K562 (cell line): ENCODE results near the gene TTC28.

Experiments used
- DPF2 ChIP-seq: fragments of 450-650 bp; IDR thresholded peaks from 2 replicates; pipeline ENCODE4 v1.6.1; 2016
- EHMT2 ChIP-seq: fragments of 450-650 bp; IDR thresholded peaks from 2 replicates; pipeline ENCODE4 v1.6.1; 2018; ENCODE audit warnings: antibody characterized with exemption
- GATA2 ChIP-seq: sonication (generic); formaldehyde crosslinking; IDR thresholded peaks from 2 replicates; pipeline ENCODE4 v1.4.0; 2020; ENCODE audit warnings: mild to moderate bottlenecking, missing genetic modification reagents
- MTA3 ChIP-seq: fragments of 450-650 bp; formaldehyde crosslinking; IDR thresholded peaks from 2 replicates; pipeline ENCODE4 v1.6.1; 2017; ENCODE audit warnings: mild to moderate bottlenecking, borderline replicate concordance
- PCBP2 ChIP-seq: fragments of 200-400 bp; formaldehyde crosslinking; IDR thresholded peaks from 2 replicates; pipeline ENCODE4 v1.6.1; 2018; ENCODE audit warnings: low read length, low read depth, mild to moderate bottlenecking, moderate library complexity; ENCODE audit not compliant: poor library complexity, severe bottlenecking
- XRCC5 ChIP-seq: fragments of 200-400 bp; formaldehyde crosslinking; IDR thresholded peaks from 2 replicates; pipeline ENCODE4 v1.6.1; 2017; ENCODE audit warnings: low read depth, mild to moderate bottlenecking, low read length
- ZNF133 ChIP-seq: fragments of 250-450 bp; sonication (Bioruptor Pico); IDR thresholded peaks from 2 replicates; pipeline ENCODE4 v1.4.0; 2020; ENCODE audit warnings: mild to moderate bottlenecking
- TF ChIP-seq, protein P1 (sequence below): sonication (generic); formaldehyde crosslinking; IDR thresholded peaks from 2 replicates; pipeline ENCODE4 v1.5.0; 2020; ENCODE audit warnings: missing genetic modification reagents
- TF ChIP-seq, protein P2 (sequence below), 3 experiments: IDR thresholded peaks in 2 of 3; conservative IDR thresholded peaks in 1 of 3; 2 replicates each; pipeline ENCODE4 v1.5.1; 2011 to 2012; ENCODE audit warnings: low read length in 3 of 3, mild to moderate bottlenecking in 3 of 3, control low read depth in 2 of 3, improper control_type of control experiment in 1 of 3, inconsistent platforms in 1 of 3, low read depth in 1 of 3, mixed read lengths in 1 of 3, moderate library complexity in 1 of 3; ENCODE audit not compliant: insufficient read depth in 2 of 3
- TF ChIP-seq, protein P3 (sequence below): fragments of 450-650 bp; formaldehyde crosslinking; IDR thresholded peaks from 2 replicates; pipeline ENCODE4 v1.4.0; 2022; ENCODE audit warnings: missing genetic modification characterization

DNA sequence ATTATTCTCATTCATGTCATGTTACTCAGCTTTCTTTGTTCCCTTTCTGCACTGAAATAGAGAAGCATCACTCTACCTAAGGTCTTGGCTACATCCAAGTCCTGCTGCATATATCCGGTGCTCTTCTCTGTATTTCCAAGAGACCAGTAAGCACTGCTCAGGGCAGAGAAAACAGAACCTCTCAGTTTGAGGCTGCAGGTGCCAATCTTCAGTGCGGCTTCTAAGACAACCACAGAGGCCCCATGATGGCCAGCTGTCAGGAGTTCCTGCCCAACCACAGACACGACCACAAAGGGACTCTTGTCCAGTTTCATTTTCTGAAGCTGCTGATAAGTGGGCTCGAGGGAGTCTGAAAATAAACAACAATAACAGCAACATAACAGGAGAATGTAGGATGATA, 382.1 kb downstream of the TTC28 start:
- no peak for TF ChIP-seq PCBP2
- TF ChIP-seq MTA3, result no peak
- TF ChIP-seq EHMT2, result no peak
- TF ChIP-seq, protein P1, sequence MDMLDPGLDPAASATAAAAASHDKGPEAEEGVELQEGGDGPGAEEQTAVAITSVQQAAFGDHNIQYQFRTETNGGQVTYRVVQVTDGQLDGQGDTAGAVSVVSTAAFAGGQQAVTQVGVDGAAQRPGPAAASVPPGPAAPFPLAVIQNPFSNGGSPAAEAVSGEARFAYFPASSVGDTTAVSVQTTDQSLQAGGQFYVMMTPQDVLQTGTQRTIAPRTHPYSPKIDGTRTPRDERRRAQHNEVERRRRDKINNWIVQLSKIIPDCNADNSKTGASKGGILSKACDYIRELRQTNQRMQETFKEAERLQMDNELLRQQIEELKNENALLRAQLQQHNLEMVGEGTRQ, result no peak
- no peak for TF ChIP-seq ZNF133 (CRISPR knock-in tag)
- TF ChIP-seq, protein P2, sequence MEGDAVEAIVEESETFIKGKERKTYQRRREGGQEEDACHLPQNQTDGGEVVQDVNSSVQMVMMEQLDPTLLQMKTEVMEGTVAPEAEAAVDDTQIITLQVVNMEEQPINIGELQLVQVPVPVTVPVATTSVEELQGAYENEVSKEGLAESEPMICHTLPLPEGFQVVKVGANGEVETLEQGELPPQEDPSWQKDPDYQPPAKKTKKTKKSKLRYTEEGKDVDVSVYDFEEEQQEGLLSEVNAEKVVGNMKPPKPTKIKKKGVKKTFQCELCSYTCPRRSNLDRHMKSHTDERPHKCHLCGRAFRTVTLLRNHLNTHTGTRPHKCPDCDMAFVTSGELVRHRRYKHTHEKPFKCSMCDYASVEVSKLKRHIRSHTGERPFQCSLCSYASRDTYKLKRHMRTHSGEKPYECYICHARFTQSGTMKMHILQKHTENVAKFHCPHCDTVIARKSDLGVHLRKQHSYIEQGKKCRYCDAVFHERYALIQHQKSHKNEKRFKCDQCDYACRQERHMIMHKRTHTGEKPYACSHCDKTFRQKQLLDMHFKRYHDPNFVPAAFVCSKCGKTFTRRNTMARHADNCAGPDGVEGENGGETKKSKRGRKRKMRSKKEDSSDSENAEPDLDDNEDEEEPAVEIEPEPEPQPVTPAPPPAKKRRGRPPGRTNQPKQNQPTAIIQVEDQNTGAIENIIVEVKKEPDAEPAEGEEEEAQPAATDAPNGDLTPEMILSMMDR (IDR thresholded peaks at IDR 0.05 in 2 of 3, conservative IDR thresholded peaks at IDR 0.05 in 1 of 3; ENCODE audit: insufficient read depth in 2 of 3, low read depth in 1 of 3, low read length in 3 of 3), result no peak
- TF ChIP-seq DPF2, result no peak
- TF ChIP-seq, protein P3, sequence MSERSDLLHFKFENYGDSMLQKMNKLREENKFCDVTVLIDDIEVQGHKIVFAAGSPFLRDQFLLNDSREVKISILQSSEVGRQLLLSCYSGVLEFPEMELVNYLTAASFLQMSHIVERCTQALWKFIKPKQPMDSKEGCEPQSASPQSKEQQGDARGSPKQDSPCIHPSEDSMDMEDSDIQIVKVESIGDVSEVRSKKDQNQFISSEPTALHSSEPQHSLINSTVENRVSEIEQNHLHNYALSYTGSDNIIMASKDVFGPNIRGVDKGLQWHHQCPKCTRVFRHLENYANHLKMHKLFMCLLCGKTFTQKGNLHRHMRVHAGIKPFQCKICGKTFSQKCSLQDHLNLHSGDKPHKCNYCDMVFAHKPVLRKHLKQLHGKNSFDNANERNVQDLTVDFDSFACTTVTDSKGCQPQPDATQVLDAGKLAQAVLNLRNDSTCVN, result no peak
- TF ChIP-seq XRCC5, result no peak
- TF ChIP-seq GATA2 (CRISPR knock-in tag), result no peak
